ENCODE data around the gene NFKB1. TPM values are rescaled to one million over a fixed set of nuclear protein-coding genes. Genes with fewer than 3 reads are reported as not detected.

NFKB1 gene
- total RNA-seq, 2 donors from 2014 or later = 19.1 to 42.2 TPM

DNA sequence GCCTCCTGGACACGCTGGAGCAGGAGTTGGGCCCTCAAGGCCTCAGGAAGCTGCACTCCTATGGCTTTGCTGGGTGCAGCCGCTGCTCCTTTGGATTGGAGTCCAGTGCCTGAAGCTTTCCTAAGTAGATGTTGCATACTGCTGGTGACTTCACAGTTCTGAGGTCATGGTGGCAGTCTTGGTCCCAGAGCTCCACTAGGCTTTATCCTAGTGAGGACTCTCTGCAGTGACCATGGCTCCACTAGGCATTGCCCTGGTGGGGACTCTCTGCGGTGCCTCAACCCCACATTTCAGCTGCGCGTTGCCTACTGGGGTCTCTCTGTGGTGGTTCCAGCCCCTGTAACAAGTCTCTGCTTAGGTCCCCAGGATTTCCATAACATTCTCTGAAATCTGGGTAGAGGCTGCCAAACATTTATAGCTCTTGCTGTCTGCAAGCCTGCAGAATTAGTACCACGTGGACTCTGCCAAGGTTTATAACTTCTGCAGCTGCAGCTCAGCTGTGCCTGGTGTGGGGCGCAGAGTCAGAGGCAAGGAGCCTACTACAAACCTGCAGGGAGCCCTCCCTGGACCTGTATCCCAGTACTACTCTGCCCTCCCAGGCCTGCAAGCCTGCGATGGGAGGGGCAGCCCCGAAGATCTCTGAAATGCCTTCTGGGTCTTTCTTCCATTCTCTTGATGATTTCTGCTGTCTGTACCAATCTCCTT is 46.0 kb upstream of the NFKB1 start:
- Histone ChIP-seq H3K9me3 (no peaks in the 10 kb centered on the region), H3K4me3 (no peak overlapping the region), H3K27ac (no peak overlapping the region), H3K4me1 (ENCODE audit: control insufficient read depth in 1 of 2, low read depth in 2 of 2) (no peaks in the 10 kb centered on the region), H3K36me3 (no peaks in the 10 kb centered on the region), H3K27me3 (replicated peaks; ENCODE audit: insufficient read depth) (no peaks in the 10 kb centered on the region)
- DNase-seq (ENCODE audit: low spot score) = no peak
- ATAC-seq (ENCODE audit: insufficient number of reproducible peaks, low FRiP score, low read depth) = no peak
- TF ChIP-seq, protein P1, sequence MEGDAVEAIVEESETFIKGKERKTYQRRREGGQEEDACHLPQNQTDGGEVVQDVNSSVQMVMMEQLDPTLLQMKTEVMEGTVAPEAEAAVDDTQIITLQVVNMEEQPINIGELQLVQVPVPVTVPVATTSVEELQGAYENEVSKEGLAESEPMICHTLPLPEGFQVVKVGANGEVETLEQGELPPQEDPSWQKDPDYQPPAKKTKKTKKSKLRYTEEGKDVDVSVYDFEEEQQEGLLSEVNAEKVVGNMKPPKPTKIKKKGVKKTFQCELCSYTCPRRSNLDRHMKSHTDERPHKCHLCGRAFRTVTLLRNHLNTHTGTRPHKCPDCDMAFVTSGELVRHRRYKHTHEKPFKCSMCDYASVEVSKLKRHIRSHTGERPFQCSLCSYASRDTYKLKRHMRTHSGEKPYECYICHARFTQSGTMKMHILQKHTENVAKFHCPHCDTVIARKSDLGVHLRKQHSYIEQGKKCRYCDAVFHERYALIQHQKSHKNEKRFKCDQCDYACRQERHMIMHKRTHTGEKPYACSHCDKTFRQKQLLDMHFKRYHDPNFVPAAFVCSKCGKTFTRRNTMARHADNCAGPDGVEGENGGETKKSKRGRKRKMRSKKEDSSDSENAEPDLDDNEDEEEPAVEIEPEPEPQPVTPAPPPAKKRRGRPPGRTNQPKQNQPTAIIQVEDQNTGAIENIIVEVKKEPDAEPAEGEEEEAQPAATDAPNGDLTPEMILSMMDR (IDR thresholded peaks at IDR 0.05) = no peak

- no peaks in the 10 kb centered on the region for H3K9me3 ChIP-seq
- H3K36me3 ChIP-seq = no peaks in the 10 kb centered on the region
- no peaks in the 10 kb centered on the region for H3K4me1 ChIP-seq (ENCODE audit: control insufficient read depth in 1 of 2, low read depth in 2 of 2)
- no peak for DNase-seq (ENCODE audit: low spot score)
- ATAC-seq (ENCODE audit: insufficient number of reproducible peaks, low FRiP score, low read depth) = no peak
- no peak overlapping the region for H3K27ac ChIP-seq
- no peaks in the 10 kb centered on the region for H3K27me3 ChIP-seq (replicated peaks; ENCODE audit: insufficient read depth)
- no peak overlapping the region for H3K4me3 ChIP-seq
- TF ChIP-seq, protein P1 (IDR thresholded peaks at IDR 0.05) = no peak
Measured at GRCh38 chr4:102455750-102456149, 45.4 kb upstream of the NFKB1 start.

GRCh38 chr4:102466298-102466697 is 34.9 kb upstream of the NFKB1 start:
- no peaks in the 10 kb centered on the region for H3K9me3 ChIP-seq
- no peak for ATAC-seq (ENCODE audit: insufficient number of reproducible peaks, low FRiP score, low read depth)
- no peak overlapping the region for H3K4me3 ChIP-seq
- no peaks in the 10 kb centered on the region for H3K36me3 ChIP-seq
- no peak for DNase-seq (ENCODE audit: low spot score)
- TF ChIP-seq, protein P1 (IDR thresholded peaks at IDR 0.05) = no peak
- no peaks in the 10 kb centered on the region for H3K4me1 ChIP-seq (ENCODE audit: control insufficient read depth in 1 of 2, low read depth in 2 of 2)
- H3K27ac ChIP-seq = no peak overlapping the region
- H3K27me3 ChIP-seq (replicated peaks; ENCODE audit: insufficient read depth) = no peaks in the 10 kb centered on the region

DNA sequence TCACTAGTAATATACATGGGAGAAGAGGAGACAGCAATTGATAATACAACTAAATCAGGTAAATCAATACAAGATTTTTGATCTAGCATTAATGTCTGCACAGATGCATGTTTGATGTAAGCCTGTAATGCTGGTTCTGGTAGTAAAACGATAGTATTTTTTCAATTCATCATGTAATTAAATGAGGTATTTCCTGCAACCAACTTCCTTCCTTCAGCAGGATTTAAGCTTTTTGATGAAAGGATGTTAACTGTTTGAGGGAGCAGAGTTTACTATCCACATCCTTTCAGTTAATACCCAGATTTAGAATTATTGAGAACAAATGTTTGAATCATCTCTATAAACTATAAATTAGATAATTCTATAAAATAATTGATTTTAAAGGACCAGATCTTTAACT is 31.4 kb upstream of the NFKB1 start:
- Histone ChIP-seq H3K27ac (no peak overlapping the region), H3K27me3 (replicated peaks; ENCODE audit: insufficient read depth) (no peaks in the 10 kb centered on the region), H3K4me1 (ENCODE audit: control insufficient read depth in 1 of 2, low read depth in 2 of 2) (no peaks in the 10 kb centered on the region), H3K4me3 (no peak overlapping the region), H3K9me3 (no peaks in the 10 kb centered on the region), H3K36me3 (no peaks in the 10 kb centered on the region)
- ATAC-seq (ENCODE audit: insufficient number of reproducible peaks, low FRiP score, low read depth) = no peak
- DNase-seq (ENCODE audit: low spot score) = no peak
- TF ChIP-seq, protein P1 (IDR thresholded peaks at IDR 0.05) = no peak

GRCh38 chr4:102472441-102473013 is 28.6 kb upstream of the NFKB1 start:
- TF ChIP-seq, protein P1 (IDR thresholded peaks at IDR 0.05) = no peak
- no peaks in the 10 kb centered on the region for H3K36me3 ChIP-seq
- no peaks in the 10 kb centered on the region for H3K4me1 ChIP-seq (ENCODE audit: control insufficient read depth in 1 of 2, low read depth in 2 of 2)
- H3K4me3 ChIP-seq = no peak overlapping the region
- no peak for DNase-seq (ENCODE audit: low spot score)
- H3K27ac ChIP-seq = no peak overlapping the region
- no peaks in the 10 kb centered on the region for H3K9me3 ChIP-seq
- H3K27me3 ChIP-seq (replicated peaks; ENCODE audit: insufficient read depth) = no peaks in the 10 kb centered on the region
- ATAC-seq (ENCODE audit: insufficient number of reproducible peaks, low FRiP score, low read depth) = no peak

All from thoracic aorta (tissue), 2 donors.